Panc1 (cell line): ENCODE data around the gene SSH3. TPM values are rescaled to one million over a fixed set of nuclear protein-coding genes. Genes with fewer than 3 reads are reported as not detected.

ENCODE experiments used
- ATAC-seq: fragments of 200-7000 bp; cut with Tn5 transposase; 2 replicates; pipeline ENCODE4 v1.9.1; 2020; ENCODE audit warnings: mild to moderate bottlenecking, moderate library complexity
- BruUV-seq: library from RNA; stranded (reverse); fragments of 400-500 nt; replicated peaks from 2 replicates; lab custom pipeline; 2021; lab: Mats Ljungman, UMichigan
- CTCF ChIA-PET: fragments of 300-600 bp; sonication (Branson Sonifier 250); formaldehyde crosslinking; loops from one replicate; lab custom pipeline; 2022; ENCODE audit warnings: antibody characterized with exemption; lab: Charles Lee
- POLR2A ChIA-PET: fragments of 300-600 bp; sonication (Branson Sonifier 250); formaldehyde crosslinking; loops from one replicate; lab custom pipeline; 2022; ENCODE audit warnings: antibody characterized with exemption; lab: Charles Lee
- DNase-seq: peaks from one replicate; pipeline ENCODE4 v3.0.0-alpha.2; 2010; ENCODE audit warnings: low read depth, low spot score
- H3K27ac ChIP-seq: 2 replicates; pipeline ENCODE4 v1.5.1; 2011; ENCODE audit warnings: mild to moderate bottlenecking, low read length, inconsistent platforms
- H3K27me3 ChIP-seq: fragments of 200-500 bp; sonication (Bioruptor generic); 2 replicates; pipeline ENCODE4 v1.6.0; 2014; ENCODE audit warnings: low read length, inconsistent platforms; ENCODE audit not compliant: control insufficient read depth, insufficient read depth
- H3K36me3 ChIP-seq: fragments of 200-500 bp; sonication (Bioruptor generic); 2 replicates; pipeline ENCODE4 v1.5.1; 2014; ENCODE audit warnings: inconsistent platforms, mild to moderate bottlenecking, low read length, moderate library complexity; ENCODE audit not compliant: control insufficient read depth, insufficient read depth
- H3K4me1 ChIP-seq: 2 replicates; pipeline ENCODE4 v1.5.1; 2011; ENCODE audit warnings: inconsistent platforms, mild to moderate bottlenecking, low read length, moderate library complexity; ENCODE audit not compliant: control insufficient read depth, insufficient read depth
- H3K4me3 ChIP-seq, 2 experiments: 2 replicates each; pipeline ENCODE4 v1.5.1; 2011 to 2012; ENCODE audit warnings: low read depth in 2 of 2, low read length in 2 of 2, mild to moderate bottlenecking in 2 of 2, inconsistent platforms in 1 of 2, moderate library complexity in 1 of 2
- H3K9me3 ChIP-seq: fragments of 200-500 bp; sonication (Bioruptor generic); 2 replicates; pipeline ENCODE4 v1.5.1; 2014; ENCODE audit warnings: low read depth, mild to moderate bottlenecking, inconsistent platforms, low read length, moderate library complexity; ENCODE audit not compliant: control insufficient read depth, insufficient read depth
- POLR2AphosphoS5 ChIP-seq: IDR thresholded peaks from 2 replicates; pipeline ENCODE4 v1.6.1; 2012; ENCODE audit warnings: mild to moderate bottlenecking, low read depth, low read length, moderate library complexity
- SIN3A ChIP-seq: IDR thresholded peaks from 2 replicates; pipeline ENCODE4 v1.6.1; 2012; ENCODE audit warnings: low read depth, mild to moderate bottlenecking, low read length, moderate library complexity, borderline replicate concordance; ENCODE audit not compliant: insufficient read depth
- TCF7L2 ChIP-seq: IDR thresholded peaks from 2 replicates; pipeline ENCODE4 v1.6.1; 2011; ENCODE audit warnings: mild to moderate bottlenecking, low read depth, low read length, inconsistent platforms
- in situ Hi-C: cut with HindIII; loops from 2 replicates; pipeline ENCODE4 v1.10.0; 2016; ENCODE audit warnings: low sequenced_read_pairs, low pct_unique_long_range_greater_than_20kb
- intact Hi-C: fragments of 100-400 bp; cut with micrococcal nuclease; formaldehyde crosslinking; loops from one replicate; pipeline ENCODE4 v1.10.0; 2022; ENCODE audit not compliant: unreplicated experiment
- total RNA-seq: library from RNA; stranded (reverse); gene quantifications from one replicate; pipeline ENCODE4 v1.2.1, GENCODE V29; 2021; ENCODE audit not compliant: unreplicated experiment
- TF ChIP-seq, protein P1 (sequence below): fragments of 450-650 bp; IDR thresholded peaks from 2 replicates; pipeline ENCODE4 v1.5.1; 2017; ENCODE audit warnings: mild to moderate bottlenecking
- TF ChIP-seq, protein P2 (sequence below), 2 experiments: IDR thresholded peaks; 2 replicates each; pipeline ENCODE4 v1.6.1; 2011 to 2012; ENCODE audit warnings: low read depth in 2 of 2, control low read depth in 1 of 2, low read length in 1 of 2, mild to moderate bottlenecking in 1 of 2, moderate library complexity in 1 of 2; ENCODE audit not compliant: insufficient read depth in 1 of 2

Gene SSH3
- total RNA-seq, 1 experiment from 2014 or later = 79.8 TPM

DNA sequence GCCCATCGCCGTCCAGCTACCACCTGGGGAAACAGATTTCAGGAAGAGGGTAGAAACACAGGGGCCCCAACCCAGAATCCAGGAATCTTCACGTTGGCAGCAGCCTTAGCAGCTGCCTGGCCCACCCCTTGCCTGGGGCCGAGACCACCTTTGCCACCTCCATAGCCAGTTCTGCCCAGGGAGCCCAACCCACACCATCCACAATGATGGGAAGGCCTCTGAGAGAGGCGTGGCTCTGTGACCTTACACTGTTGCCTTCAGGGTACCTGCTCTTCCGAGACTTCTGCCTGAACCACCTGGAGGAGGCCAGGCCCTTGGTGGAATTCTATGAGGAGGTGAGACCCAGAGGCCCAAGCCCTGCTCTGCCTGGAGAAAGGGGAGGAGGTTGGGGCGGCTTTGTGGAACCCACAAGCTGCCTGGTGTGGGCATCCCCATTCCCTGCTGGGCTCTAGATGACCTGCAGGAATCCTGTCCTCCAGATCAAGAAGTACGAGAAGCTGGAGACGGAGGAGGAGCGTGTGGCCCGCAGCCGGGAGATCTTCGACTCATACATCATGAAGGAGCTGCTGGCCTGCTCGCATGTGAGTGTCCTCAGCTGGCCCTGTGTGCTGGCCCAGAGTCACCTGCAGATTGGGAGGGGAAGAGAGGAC is 24.3 kb upstream of the SSH3 start:
- no peak overlapping the region for H3K27ac ChIP-seq
- intact Hi-C loops = no loop called here
- no TSS peak for BruUV-seq
- no peak overlapping the region for H3K4me3 ChIP-seq
- H3K36me3 ChIP-seq = peaks cover 7% of the 10 kb centered on the region; the same call in 1 of the 2 replicates
- in situ Hi-C loops = no loop called here
- CTCF ChIA-PET = interaction anchor here (0.9 kb wide), 1 partner anchor 14 kb away, joined by 3 read pairs; no protein-coding TSS in a partner anchor
- no peaks in the 10 kb centered on the region for H3K9me3 ChIP-seq
- no peaks in the 10 kb centered on the region for H3K27me3 ChIP-seq
- peaks cover 10% of the 10 kb centered on the region for H3K4me1 ChIP-seq
- POLR2A ChIA-PET = no interaction called here
- ATAC-seq (no peak), DNase-seq (no peak)
- TF ChIP-seq, protein P1, sequence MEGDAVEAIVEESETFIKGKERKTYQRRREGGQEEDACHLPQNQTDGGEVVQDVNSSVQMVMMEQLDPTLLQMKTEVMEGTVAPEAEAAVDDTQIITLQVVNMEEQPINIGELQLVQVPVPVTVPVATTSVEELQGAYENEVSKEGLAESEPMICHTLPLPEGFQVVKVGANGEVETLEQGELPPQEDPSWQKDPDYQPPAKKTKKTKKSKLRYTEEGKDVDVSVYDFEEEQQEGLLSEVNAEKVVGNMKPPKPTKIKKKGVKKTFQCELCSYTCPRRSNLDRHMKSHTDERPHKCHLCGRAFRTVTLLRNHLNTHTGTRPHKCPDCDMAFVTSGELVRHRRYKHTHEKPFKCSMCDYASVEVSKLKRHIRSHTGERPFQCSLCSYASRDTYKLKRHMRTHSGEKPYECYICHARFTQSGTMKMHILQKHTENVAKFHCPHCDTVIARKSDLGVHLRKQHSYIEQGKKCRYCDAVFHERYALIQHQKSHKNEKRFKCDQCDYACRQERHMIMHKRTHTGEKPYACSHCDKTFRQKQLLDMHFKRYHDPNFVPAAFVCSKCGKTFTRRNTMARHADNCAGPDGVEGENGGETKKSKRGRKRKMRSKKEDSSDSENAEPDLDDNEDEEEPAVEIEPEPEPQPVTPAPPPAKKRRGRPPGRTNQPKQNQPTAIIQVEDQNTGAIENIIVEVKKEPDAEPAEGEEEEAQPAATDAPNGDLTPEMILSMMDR = no peak
- TF ChIP-seq TCF7L2 = no peak
- TF ChIP-seq POLR2AphosphoS5 = no peak
- TF ChIP-seq, protein P2, sequence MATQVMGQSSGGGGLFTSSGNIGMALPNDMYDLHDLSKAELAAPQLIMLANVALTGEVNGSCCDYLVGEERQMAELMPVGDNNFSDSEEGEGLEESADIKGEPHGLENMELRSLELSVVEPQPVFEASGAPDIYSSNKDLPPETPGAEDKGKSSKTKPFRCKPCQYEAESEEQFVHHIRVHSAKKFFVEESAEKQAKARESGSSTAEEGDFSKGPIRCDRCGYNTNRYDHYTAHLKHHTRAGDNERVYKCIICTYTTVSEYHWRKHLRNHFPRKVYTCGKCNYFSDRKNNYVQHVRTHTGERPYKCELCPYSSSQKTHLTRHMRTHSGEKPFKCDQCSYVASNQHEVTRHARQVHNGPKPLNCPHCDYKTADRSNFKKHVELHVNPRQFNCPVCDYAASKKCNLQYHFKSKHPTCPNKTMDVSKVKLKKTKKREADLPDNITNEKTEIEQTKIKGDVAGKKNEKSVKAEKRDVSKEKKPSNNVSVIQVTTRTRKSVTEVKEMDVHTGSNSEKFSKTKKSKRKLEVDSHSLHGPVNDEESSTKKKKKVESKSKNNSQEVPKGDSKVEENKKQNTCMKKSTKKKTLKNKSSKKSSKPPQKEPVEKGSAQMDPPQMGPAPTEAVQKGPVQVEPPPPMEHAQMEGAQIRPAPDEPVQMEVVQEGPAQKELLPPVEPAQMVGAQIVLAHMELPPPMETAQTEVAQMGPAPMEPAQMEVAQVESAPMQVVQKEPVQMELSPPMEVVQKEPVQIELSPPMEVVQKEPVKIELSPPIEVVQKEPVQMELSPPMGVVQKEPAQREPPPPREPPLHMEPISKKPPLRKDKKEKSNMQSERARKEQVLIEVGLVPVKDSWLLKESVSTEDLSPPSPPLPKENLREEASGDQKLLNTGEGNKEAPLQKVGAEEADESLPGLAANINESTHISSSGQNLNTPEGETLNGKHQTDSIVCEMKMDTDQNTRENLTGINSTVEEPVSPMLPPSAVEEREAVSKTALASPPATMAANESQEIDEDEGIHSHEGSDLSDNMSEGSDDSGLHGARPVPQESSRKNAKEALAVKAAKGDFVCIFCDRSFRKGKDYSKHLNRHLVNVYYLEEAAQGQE (IDR thresholded peaks at IDR 0.05; ENCODE audit: insufficient read depth in 1 of 2, low read depth in 2 of 2, low read length in 1 of 2) = no peak
- TF ChIP-seq SIN3A = no peak

DNA sequence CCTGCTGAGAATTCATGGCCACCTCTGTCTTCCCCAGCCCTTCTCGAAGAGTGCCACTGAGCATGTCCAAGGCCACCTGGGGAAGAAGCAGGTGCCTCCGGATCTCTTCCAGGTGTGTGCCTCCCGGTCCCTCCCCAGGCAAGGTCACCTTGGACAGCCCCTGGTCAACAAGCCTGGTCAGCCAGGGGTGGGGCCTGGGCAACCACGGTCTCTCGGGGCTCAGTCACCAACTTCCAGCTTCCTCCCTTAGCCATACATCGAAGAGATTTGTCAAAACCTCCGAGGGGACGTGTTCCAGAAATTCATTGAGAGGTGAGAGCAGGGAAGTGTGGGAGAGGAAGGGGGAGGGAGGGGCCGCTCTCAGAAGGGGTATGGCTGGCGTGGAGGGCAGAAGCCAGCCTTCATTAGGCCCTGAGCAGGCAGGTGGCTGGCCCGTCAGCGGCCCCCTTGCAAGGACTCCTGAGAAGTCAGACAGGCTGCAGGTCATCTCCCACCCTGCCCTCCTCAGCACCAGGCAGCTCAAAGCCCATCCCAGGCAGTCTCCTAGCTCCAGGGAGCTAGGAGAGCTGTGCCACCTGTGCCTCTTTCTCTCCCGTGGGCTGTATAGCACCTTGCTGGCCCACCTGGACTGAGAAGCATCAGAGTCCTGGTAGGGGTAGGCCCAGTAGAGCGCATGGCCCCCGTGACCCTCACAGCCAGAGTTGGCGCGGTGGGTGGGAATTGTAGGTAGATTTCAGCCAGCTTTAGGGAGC is 23.6 kb upstream of the SSH3 start:
- in situ Hi-C loops = no loop called here
- H3K4me1 ChIP-seq = peaks cover 10% of the 10 kb centered on the region
- H3K27me3 ChIP-seq = no peaks in the 10 kb centered on the region
- H3K9me3 ChIP-seq = no peaks in the 10 kb centered on the region
- no TSS peak for BruUV-seq
- no peak overlapping the region for H3K4me3 ChIP-seq
- ATAC-seq (no peak), DNase-seq (no peak)
- TF ChIP-seq POLR2AphosphoS5 (no peak), TCF7L2 (no peak), SIN3A (no peak)
- TF ChIP-seq, protein P2 (IDR thresholded peaks at IDR 0.05; ENCODE audit: insufficient read depth in 1 of 2, low read depth in 2 of 2, low read length in 1 of 2) = no peak
- TF ChIP-seq, protein P1 = no peak
- peaks cover 7% of the 10 kb centered on the region; the same call in 1 of the 2 replicates for H3K36me3 ChIP-seq
- ChIA-PET POLR2A (no interaction called here), CTCF (interaction anchor here (0.9 kb wide), 1 partner anchor 14 kb away, joined by 3 read pairs; no protein-coding TSS in a partner anchor)
- intact Hi-C loops = no loop called here
- no peak overlapping the region for H3K27ac ChIP-seq
